Gastrocnemius medialis (tissue), 4 donors: Measurements from ENCODE around the gene CTPS2. TPM values are rescaled to one million over a fixed set of nuclear protein-coding genes. Genes with fewer than 3 reads are reported as not detected.
A peak's percentile ranks its signal among the peaks of the same experiment; 100 is the strongest.

Experiments
- ATAC-seq, 2 donors: fragments of 150-250 bp; one replicate each; pipeline ENCODE4 v1.9.1; 2016
- DNase-seq, 2 donors: peaks; one replicate each; pipeline ENCODE4 v3.0.0-alpha.2; 2019
- H3K27ac ChIP-seq, 4 donors: fragments of 200-600 bp; sonication (generic); 1 replicate in 1 of 4; 2 replicates in 3 of 4; pipeline ENCODE4 v1.5.1; 2016 to 2018; ENCODE audit warnings: mild to moderate bottlenecking in 2 of 4, moderate library complexity in 1 of 4
- H3K27me3 ChIP-seq, 3 donors: fragments of 200-600 bp; sonication (generic) in 2 of 3; 1 replicate in 1 of 3; 2 replicates in 2 of 3; pipeline versions ENCODE4 v1.5.1 to v1.6.0; 2016 to 2019; ENCODE audit warnings: mild to moderate bottlenecking in 1 of 3, moderate library complexity in 1 of 3
- H3K36me3 ChIP-seq, 2 donors: fragments of 200-600 bp; sonication (generic) in 1 of 2; one replicate each; pipeline ENCODE4 v1.5.1; 2017 to 2018
- H3K4me1 ChIP-seq, 2 donors: fragments of 200-600 bp; sonication (generic) in 1 of 2; one replicate each; pipeline ENCODE4 v1.5.1; 2016 to 2017; ENCODE audit warnings: mild to moderate bottlenecking in 2 of 2
- H3K4me3 ChIP-seq, 4 donors: fragments of 200-600 bp; sonication (generic) in 3 of 4; 1 replicate in 1 of 4; 2 replicates in 3 of 4; pipeline ENCODE4 v1.5.1; 2016 to 2019; ENCODE audit warnings: mild to moderate bottlenecking in 2 of 4
- H3K9me3 ChIP-seq, 3 donors: fragments of 200-600 bp; sonication (generic) in 2 of 3; 1 replicate in 1 of 3; 2 replicates in 2 of 3; pipeline ENCODE4 v1.5.1; 2016 to 2019
- POLR2A ChIP-seq, 2 donors: fragments of 450-650 bp; IDR thresholded peaks; one replicate each; pipeline ENCODE4 v1.6.1; 2017; ENCODE audit warnings: antibody characterized with exemption in 2 of 2, mild to moderate bottlenecking in 2 of 2, moderate library complexity in 2 of 2
- in situ Hi-C, 4 donors: fragments of 200-750 bp; cut with MboI; loops; one replicate each; pipeline versions ENCODE4 v1.15.0 to v1.8.0; 2017; ENCODE audit warnings: low sequenced_read_pairs in 4 of 4
- intact Hi-C: fragments of 100-400 bp; cut with DNase I; formaldehyde crosslinking; loops from one replicate; pipeline ENCODE4 v1.15.1; 2023; ENCODE audit warnings: low total_unique reads
- total RNA-seq, 4 donors: library from RNA; depleted of rRNA; stranded (reverse); fragments of >200 nt; gene quantifications; one replicate each; pipeline versions ENCODE4 v1.1.0 to v1.2.3, GENCODE V29; 2016
- TF ChIP-seq, protein P1 (sequence below), 5 experiments: fragments of 450-650 bp in 3 of 5; fragments of 200-600 bp in 2 of 5; sonication (generic) in 2 of 5; IDR thresholded peaks in 4 of 5; conservative IDR thresholded peaks in 1 of 5; 1 replicate in 4 of 5; 2 replicates in 1 of 5; pipeline ENCODE4 v1.5.1; 2016 to 2019; ENCODE audit warnings: antibody characterized with exemption in 5 of 5, mild to moderate bottlenecking in 3 of 5, moderate library complexity in 3 of 5

CTPS2 gene
- total RNA-seq, 4 donors from 2014 or later, result 2.0 to 3.8 (median 2.8) TPM

DNA sequence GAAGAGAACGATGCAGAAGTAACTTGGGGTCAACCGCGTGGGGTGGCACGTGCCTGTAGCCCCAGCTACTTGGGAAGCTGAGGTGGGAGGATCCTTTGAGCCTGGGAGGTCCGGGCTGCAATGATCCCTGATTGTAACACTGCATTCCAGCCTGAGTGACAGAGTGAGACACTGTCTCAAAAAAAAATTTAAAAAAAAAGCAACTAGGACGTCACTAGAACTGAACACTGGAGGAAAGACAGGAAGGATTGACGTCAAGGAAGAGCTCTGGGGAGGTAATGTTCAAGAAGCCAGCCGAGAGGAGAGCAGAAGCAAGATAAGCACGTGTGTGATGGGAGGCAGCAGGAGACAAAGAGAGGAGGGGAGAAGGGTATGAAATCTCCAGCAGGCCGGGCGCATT lies 33.8 kb downstream of the CTPS2 start:
- no peak overlapping the region for H3K4me3 ChIP-seq
- DNase-seq (no peak), ATAC-seq (no peak)
- no peak overlapping the region for H3K27ac ChIP-seq
- H3K36me3 ChIP-seq, result peaks cover 0 to 11% of the 10 kb centered on the region in 2 donors
- peaks cover 0 to 4% (median 0%) of the 10 kb centered on the region in 3 donors for H3K27me3 ChIP-seq
- intact Hi-C loops, result no loop called here
- H3K9me3 ChIP-seq, result no peaks in the 10 kb centered on the region
- in situ Hi-C loops, result no loop called here
- H3K4me1 ChIP-seq, result no peaks in the 10 kb centered on the region
- TF ChIP-seq, protein P1, sequence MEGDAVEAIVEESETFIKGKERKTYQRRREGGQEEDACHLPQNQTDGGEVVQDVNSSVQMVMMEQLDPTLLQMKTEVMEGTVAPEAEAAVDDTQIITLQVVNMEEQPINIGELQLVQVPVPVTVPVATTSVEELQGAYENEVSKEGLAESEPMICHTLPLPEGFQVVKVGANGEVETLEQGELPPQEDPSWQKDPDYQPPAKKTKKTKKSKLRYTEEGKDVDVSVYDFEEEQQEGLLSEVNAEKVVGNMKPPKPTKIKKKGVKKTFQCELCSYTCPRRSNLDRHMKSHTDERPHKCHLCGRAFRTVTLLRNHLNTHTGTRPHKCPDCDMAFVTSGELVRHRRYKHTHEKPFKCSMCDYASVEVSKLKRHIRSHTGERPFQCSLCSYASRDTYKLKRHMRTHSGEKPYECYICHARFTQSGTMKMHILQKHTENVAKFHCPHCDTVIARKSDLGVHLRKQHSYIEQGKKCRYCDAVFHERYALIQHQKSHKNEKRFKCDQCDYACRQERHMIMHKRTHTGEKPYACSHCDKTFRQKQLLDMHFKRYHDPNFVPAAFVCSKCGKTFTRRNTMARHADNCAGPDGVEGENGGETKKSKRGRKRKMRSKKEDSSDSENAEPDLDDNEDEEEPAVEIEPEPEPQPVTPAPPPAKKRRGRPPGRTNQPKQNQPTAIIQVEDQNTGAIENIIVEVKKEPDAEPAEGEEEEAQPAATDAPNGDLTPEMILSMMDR (IDR thresholded peaks at IDR 0.05 in 4 of 5, conservative IDR thresholded peaks at IDR 0.05 in 1 of 5), result no peak
- TF ChIP-seq POLR2A (IDR thresholded peaks at IDR 0.05), result no peak

DNA sequence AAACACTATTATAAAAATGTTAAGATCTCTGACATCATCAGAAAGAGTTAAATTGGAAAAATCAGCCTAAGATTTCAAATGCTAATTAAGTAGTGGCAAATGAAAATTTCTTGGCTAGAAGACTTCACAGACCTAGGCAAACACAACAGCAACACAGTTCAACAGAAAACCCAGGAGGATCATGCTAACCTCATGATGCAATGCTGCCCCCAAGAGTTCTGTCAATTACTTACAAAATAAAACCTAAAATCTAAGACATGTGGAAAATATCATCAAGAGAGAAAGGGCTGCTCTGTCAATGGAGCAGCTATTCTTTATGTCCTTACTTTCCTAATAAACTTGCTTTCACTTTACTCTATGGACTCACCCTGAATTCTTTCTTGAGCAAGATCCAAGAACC lies 41.5 kb downstream of the CTPS2 start:
- TF ChIP-seq, protein P1 (IDR thresholded peaks at IDR 0.05 in 4 of 5, conservative IDR thresholded peaks at IDR 0.05 in 1 of 5), result peak in 2 of 5 experiments; percentile 19 to 39
- TF ChIP-seq POLR2A (IDR thresholded peaks at IDR 0.05), result no peak
- DNase-seq, result peak in 1 of 2 donors; percentile 3
- intact Hi-C loops (loop anchor here (1.0 kb wide), 1 partner anchor 235 kb away; no protein-coding TSS in a partner anchor), in situ Hi-C loops (loop anchor here in 2 of 4 donors (25.0 kb wide), 1 partner anchor 234 kb away; no protein-coding TSS in a partner anchor)
- H3K27ac ChIP-seq, result no peak overlapping the region
- no peaks in the 10 kb centered on the region for H3K9me3 ChIP-seq
- ATAC-seq, result no peak
- no peaks in the 10 kb centered on the region for H3K36me3 ChIP-seq
- H3K4me1 ChIP-seq, result no peaks in the 10 kb centered on the region
- H3K4me3 ChIP-seq, result no peak overlapping the region
- peaks cover 0 to 4% (median 0%) of the 10 kb centered on the region in 3 donors for H3K27me3 ChIP-seq

DNA sequence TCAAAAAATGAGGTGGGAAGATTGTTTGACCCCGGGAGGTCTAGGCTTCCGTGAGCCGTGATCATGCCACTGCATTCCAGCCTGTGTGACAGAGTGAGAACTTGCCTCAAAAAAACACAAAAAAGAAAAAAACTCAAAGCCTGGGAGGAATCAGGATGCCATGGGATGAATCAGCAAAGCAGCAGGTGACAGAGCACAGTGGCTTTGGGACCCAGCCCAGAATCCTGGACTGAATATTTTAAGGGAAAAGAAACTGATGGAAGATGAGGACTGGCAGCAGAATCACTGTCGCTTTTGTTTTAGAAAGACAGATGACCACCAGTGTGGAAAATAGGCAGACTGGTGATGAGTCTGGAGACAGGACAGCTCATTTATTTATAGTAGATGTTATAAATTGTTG lies 45.9 kb downstream of the CTPS2 start:
- in situ Hi-C loops (loop anchor here (10.0 to 25.0 kb wide), 2 partner anchors 229 to 232 kb away; no protein-coding TSS in a partner anchor), intact Hi-C loops (no loop called here)
- ATAC-seq, result no peak
- H3K27ac ChIP-seq, result no peak overlapping the region
- H3K27me3 ChIP-seq, result no peaks in the 10 kb centered on the region
- no peaks in the 10 kb centered on the region for H3K36me3 ChIP-seq
- no peak overlapping the region for H3K4me3 ChIP-seq
- no peak for DNase-seq
- no peak for TF ChIP-seq POLR2A (IDR thresholded peaks at IDR 0.05)
- H3K4me1 ChIP-seq, result no peaks in the 10 kb centered on the region
- no peaks in the 10 kb centered on the region for H3K9me3 ChIP-seq

DNA sequence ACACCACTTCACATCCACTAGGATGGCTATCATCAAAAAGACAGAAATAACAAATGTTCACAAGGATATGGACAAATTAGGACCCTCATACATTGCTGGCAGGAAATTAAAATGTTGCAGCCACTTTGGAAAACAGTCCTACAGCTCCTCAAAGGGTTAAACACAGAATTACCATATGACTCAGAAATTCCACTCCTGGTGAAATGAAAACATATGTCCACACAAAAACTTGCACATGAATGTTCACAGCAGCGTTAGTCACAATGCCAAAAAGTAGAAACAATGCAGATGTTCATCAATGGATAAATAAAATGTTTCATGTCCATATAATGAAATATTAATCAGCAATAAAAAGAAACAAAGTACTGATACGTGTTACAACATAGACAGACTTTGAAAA lies 47.4 kb downstream of the CTPS2 start:
- in situ Hi-C loops, result loop anchor here (10.0 to 25.0 kb wide), 2 partner anchors 228 to 230 kb away; no protein-coding TSS in a partner anchor
- H3K36me3 ChIP-seq, result no peaks in the 10 kb centered on the region
- TF ChIP-seq POLR2A (IDR thresholded peaks at IDR 0.05), result no peak
- TF ChIP-seq, protein P1 (IDR thresholded peaks at IDR 0.05 in 4 of 5, conservative IDR thresholded peaks at IDR 0.05 in 1 of 5), result no peak
- intact Hi-C loops, result no loop called here
- no peaks in the 10 kb centered on the region for H3K4me1 ChIP-seq
- H3K27ac ChIP-seq, result no peak overlapping the region
- no peak overlapping the region for H3K4me3 ChIP-seq
- H3K27me3 ChIP-seq, result no peaks in the 10 kb centered on the region
- DNase-seq (no peak), ATAC-seq (no peak)
- no peaks in the 10 kb centered on the region for H3K9me3 ChIP-seq

DNA sequence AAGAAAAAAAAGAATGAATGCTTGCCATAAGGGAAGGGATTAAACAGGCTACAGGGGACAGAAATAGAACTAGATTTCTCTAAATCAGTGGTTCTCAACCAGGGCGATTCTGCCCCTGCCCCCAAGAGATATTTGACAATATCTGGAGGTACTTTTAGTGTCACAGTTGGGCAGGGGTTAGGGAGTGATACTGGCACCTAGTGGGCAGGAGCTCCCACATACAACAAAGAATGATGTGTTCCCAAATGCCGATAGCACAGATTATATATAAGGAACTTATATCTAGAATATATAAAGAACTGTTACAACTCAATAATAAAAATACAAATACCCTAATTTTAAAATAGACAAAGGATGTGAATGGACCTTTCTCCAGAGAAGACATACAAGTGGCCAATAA lies 47.8 kb downstream of the CTPS2 start:
- ATAC-seq (no peak), DNase-seq (no peak)
- Histone ChIP-seq H3K27ac (no peak overlapping the region), H3K9me3 (no peaks in the 10 kb centered on the region), H3K4me3 (no peak overlapping the region), H3K4me1 (no peaks in the 10 kb centered on the region), H3K36me3 (no peaks in the 10 kb centered on the region), H3K27me3 (no peaks in the 10 kb centered on the region)
- in situ Hi-C loops, result loop anchor here (10.0 to 25.0 kb wide), 2 partner anchors 227 to 230 kb away; no protein-coding TSS in a partner anchor
- intact Hi-C loops, result no loop called here
- no peak for TF ChIP-seq POLR2A (IDR thresholded peaks at IDR 0.05)
- TF ChIP-seq, protein P1 (IDR thresholded peaks at IDR 0.05 in 4 of 5, conservative IDR thresholded peaks at IDR 0.05 in 1 of 5), result no peak
